GM21423 (cell line): ENCODE measurements around the gene CDAN1.
"Not testable (repeated sequence)": the region's sequence is repeated elsewhere in the genome, so short reads cannot be mapped to it uniquely, and the experiment has no call there.

Source experiments
- ATAC-seq: cut with Tn5 transposase; IDR thresholded peaks from one replicate; pipeline ENCODE4 v1.9.1; 2021; ENCODE audit warnings: mild to moderate bottlenecking, moderate library complexity; ENCODE audit not compliant: unreplicated experiment

Gene CDAN1

DNA sequence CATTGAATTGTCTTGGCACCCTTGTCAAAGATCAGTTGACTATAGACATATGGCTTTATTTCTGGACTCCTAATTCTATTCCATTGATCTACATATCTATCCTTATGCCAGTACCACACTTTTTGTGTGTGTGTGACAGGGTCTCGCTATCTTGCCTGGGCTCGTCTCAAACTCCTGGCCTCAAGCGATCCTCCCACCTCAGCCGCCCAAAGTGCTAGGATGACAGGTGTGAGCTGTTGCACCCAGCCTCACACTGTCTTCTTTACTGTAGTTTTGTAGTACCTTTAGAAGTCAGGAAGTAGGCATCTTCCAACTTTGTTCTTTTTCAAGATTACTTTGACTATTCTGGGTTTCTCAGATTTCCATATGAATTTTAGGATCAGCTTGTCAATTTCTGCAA lies 24.3 kb downstream of the CDAN1 start:
- ATAC-seq, result no peak

DNA sequence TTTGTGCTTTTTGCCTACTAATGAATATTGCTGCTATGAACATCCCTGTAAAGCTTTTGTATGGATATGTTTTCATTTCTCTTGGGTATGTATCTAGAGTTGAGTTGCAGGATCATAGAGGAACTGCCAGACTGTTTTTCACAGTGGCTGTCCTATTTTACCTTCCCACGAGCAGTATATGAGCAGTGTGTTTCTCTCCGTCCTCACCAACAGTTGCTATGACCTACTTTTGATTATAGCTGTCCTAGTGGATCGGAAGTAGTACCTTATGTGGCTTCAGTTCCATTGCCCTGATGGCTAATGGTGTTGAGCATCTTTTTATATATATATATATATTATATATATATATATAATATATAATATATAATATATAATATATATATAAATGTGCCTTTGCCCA lies 25.2 kb downstream of the CDAN1 start:
- no peak for ATAC-seq

DNA sequence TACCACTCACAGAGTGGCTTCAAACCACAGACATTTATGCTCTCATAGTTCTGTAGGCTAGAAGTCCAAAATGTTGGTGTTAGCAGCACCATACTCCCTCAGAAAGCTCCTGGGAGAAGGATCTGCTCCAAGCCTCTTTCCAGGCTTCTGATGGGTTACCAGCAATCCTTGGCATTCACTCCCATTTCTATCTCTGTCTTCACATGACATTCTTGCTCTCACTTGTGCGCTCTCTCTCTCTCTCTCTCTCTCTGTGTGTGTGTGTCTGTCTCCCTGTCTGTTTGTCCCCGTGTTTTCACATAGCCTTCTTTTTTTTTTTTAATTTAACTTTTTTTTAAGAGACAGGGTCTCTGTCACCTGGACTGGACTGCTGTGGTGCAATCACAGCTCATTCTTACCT lies 26.3 kb downstream of the CDAN1 start:
- no peak for ATAC-seq

- ATAC-seq, result no peak
Measured at GRCh38 chr15:42707873-42708544, 28.9 kb downstream of the CDAN1 start.

DNA sequence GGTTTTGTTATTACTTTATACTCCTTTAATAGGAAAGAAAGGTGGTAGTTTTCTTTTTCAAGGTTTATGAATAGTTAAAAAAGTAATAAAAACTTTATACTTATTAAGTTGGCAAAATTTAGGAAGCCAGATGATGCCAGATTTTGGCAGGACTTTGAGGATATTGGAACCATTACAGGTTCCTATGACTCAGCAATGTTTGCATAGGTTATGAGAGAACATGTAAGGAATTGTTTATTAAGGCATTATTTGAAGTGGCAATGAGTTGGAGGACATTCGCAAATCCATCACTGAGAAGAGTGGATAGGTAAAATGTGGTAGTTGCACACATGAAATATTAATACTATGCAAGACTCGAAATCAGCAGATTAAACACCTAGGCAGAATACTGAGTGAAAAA lies 29.9 kb downstream of the CDAN1 start:
- no peak for ATAC-seq

DNA sequence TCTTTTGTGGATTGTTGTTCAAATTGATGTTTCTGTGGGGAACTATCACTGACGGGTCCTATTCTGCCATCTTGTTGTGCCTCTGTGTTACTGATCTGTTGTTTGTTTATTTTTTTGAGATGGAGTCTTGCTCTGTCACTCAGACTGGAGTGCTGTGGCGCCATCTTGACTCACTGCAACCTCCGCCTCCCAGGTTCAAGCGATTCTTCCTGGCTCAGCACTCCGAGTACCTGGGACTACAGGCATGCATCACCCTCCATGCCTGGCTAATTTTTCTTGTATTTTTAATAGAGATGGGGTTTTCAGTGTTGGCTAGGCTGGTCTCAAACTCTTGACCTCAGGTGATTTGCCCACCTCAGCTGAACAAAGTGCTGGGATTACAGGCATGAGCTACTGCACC lies 31.6 kb downstream of the CDAN1 start:
- no peak for ATAC-seq

DNA sequence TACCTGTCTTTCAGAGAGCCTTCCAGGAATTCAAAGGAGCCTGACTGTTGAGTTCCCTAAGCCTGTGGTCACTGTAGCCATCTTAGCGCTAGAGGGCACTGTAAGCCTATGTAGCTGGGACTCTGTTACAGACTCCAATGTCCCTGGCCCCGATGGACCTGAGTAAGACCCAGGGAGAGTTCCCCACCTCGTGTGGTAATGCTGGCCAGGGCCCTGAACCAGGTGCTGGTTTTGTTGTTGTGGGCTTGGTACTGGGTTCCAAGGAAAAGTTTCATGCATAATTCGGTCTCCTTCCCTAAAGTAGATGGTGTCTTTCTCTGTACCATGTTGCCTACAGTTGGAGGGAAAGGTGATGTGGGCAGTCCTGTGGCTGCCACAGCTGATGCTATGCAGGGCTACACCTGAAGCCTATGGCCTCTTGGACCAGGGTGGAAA lies 32.4 kb downstream of the CDAN1 start:
- no peak for ATAC-seq

DNA sequence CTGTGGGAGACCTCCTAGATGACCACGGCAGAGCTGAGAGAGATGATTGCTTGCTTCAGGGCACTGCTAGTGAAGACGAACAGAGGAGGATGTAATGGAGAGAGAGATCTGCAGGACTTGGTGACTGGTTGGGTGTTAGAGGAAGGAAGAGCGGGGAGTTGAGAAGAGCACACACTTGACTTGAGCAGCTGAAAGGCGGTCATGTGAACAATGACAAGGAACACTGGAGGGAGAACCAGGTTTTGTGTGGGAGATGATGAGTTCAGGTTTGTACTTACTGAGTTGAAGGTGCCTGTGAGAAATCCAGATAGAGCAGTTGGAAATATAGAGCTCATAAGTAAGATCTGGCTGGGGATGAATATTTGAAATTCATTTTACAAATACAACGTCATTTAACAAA lies 40.3 kb downstream of the CDAN1 start:
- no peak for ATAC-seq

DNA sequence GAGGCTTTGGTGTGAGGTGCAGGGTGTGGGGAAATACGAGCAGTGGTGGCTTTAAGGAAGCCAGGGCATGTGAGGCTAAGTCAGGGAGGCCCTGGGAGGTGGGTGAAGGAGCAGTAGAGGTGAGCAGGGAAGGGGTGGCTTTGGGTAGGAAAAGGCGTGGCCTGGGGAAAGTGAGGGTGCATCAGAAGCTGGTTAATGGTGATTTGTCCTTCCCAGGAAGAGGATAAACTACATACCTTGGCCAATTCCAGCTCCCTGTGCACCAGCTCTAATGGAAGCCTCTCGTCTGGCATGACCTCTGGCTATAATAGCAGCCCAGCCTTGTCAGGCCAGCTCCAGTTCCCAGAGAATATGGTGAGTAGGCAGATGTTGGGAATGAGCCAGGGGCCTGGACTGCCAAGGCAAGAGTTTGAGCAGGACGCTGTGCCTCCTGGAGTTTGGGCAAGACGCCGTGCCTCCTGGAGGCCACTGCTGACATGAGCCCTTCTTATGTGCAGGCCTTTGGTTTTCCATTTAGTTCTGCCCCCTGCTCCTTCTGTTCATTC lies 41.3 kb downstream of the CDAN1 start:
- ATAC-seq, result no peak

DNA sequence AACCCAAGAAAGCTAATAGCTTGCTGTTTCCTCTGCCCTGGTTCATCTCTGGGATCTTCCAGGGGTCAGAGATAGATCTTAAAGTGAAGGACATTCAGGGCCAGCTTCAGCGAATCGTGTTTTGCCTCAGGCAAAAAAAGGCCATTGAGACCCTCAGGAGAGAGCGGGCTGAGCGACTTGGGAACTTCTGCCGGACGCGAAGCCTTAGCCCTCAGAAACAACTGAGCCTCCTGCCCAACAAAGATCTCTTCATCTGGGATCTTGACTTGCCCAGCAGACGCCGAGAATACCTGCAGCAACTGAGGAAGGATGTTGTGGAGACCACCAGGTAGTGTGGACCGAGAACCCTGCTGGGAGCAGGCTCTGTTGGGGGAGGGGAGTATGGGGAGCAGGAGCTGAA lies 42.5 kb downstream of the CDAN1 start:
- ATAC-seq, result no peak

GRCh38 chr15:42693942-42694341 lies 43.0 kb downstream of the CDAN1 start:
- ATAC-seq, result no peak

- ATAC-seq, result no peak
Measured at GRCh38 chr15:42693496-42693895, 43.4 kb downstream of the CDAN1 start.

- ATAC-seq, result no peak
Measured at GRCh38 chr15:42692997-42693396, 43.9 kb downstream of the CDAN1 start.

GRCh38 chr15:42692536-42692935 lies 44.4 kb downstream of the CDAN1 start:
- no peak for ATAC-seq

DNA sequence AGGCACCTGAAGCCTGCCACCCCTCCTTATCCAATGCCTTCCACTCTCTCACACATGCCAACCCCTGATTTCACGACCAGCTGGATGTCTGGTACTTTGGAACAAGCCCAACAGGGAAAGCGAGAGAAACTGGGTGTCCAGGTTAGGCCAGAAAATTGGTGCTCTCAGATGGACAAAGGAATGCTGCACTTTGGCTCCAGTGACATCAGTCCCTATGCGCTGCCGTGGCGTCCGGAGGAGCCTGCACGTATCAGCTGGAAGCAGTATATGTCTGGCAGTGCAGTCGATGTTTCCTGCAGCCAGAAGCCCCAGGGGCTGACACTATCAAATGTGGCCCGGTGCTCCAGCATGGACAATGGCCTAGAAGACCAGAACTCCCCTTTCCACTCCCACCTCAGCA lies 45.2 kb downstream of the CDAN1 start:
- no peak for ATAC-seq

DNA sequence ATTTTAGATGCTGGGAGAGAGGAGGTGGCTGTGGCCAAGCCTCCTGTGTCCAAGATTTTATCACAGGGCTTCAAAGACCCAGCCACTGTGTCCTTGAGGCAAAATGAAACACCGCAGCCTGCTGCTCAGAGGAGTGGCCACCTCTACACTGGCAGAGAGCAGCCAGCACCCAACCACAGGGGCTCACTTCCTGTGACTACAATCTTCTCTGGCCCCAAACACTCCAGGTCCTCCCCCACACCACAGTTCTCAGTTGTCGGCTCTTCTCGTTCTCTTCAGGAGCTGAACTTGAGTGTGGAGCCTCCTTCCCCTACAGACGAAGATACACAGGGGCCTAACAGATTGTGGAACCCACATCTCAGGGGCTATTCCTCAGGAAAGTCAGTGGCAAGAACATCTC lies 45.6 kb downstream of the CDAN1 start:
- ATAC-seq, result no peak

GRCh38 chr15:42688301-42688700 lies 48.6 kb downstream of the CDAN1 start:
- ATAC-seq, result no peak

DNA sequence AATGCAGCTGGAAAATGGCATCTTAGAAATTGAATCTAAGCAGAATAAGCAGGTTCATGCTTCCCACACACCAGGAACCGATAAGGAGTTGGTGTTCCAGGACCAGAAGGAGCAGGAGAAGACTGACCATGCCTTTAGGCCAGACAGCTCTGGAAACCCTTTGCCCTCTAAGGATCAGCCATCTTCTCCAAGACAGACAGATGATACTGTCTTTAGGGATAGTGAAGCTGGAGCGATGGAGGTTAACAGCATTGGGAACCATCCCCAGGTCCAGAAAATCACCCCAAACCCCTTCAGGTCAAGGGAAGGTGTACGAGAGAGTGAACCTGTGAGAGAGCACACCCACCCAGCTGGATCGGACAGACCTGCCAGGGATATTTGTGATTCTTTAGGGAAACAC lies 49.2 kb downstream of the CDAN1 start:
- ATAC-seq, result no peak

DNA sequence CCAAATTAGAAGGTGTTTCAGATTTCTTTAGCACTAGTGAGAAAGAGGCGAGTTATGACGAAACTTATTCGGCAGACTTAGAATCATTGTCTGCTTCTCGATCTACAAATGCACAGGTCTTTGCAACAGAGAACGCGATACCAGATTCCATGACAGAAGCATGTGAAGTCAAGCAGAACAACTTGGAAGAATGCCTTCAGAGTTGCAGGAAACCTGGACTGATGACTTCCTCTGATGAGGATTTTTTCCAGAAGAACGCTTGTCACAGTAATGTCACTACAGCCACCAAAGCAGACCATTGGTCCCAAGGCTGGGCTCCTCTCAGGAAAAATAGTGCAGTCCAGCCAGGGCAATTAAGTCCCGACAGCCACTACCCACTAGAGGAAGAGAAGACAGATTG lies 50.6 kb downstream of the CDAN1 start:
- ATAC-seq, result no peak

DNA sequence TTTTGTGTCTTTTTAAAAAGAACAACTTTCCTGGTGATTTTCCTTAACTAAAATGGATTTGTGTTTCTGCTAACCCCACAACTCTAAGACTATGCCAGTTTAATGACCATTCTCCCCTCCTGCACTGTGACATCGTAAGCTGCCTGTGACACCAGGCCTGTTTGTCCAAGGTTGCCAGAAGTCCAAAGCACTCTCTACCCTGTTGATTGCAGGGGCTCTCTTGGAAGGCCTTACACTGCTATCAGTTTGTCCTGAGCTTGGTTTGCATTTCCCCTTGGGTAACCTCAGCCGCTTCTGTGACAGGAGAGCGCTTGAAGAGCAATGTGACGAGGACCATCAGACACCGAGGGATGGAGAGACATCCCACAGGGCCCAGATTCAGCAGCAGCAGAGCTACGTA lies 55.8 kb downstream of the CDAN1 start:
- no peak for ATAC-seq

DNA sequence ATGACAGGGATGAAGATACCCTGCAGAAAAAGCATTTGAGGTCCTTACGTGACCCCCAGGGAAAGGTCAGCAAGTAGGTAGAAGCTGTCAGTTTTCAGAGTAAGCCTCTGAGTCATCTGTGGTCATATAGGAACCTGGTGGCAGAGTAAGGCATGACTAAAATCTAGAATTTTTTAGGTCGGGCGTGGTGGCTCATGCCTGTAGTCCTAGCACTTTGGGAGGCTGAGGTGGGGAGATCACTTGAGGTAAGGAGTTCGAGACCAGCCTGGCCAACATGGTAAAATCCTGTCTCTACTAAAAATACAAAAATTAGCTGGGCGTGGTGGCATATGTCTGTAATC lies 56.8 kb downstream of the CDAN1 start:
- ATAC-seq, result not testable (repeated sequence)

GRCh38 chr15:42679285-42680141 lies 57.4 kb downstream of the CDAN1 start:
- ATAC-seq, result no peak
